Activated naive CD4-positive, alpha-beta T cell treated with anti-CD3 and anti-CD28 coated beads, Interleukin-2, amount 50 U/mL, for 24 hours (primary cell): ENCODE results near the gene SPOPL.
"Not testable (repeated sequence)": the region's sequence is repeated elsewhere in the genome, so short reads cannot be mapped to it uniquely, and the experiment has no call there.

Source experiments
- H3K27ac Mint-ChIP-seq: one replicate; pipeline ENCODE4 v1.8.0; 2021; ENCODE audit warnings: mild to moderate bottlenecking, mixed read lengths
- H3K27me3 Mint-ChIP-seq: one replicate; pipeline ENCODE4 v1.8.0; 2021; ENCODE audit warnings: mixed read lengths
- H3K36me3 Mint-ChIP-seq: one replicate; pipeline ENCODE4 v1.8.0; 2021; ENCODE audit warnings: mixed read lengths
- H3K4me1 Mint-ChIP-seq: one replicate; pipeline ENCODE4 v1.8.0; 2021; ENCODE audit warnings: mixed read lengths
- H3K4me3 Mint-ChIP-seq: one replicate; pipeline ENCODE4 v1.8.0; 2021; ENCODE audit warnings: mild to moderate bottlenecking, mixed read lengths
- H3K9me3 Mint-ChIP-seq: one replicate; pipeline ENCODE4 v1.8.0; 2021; ENCODE audit warnings: mixed read lengths

The SPOPL gene

DNA sequence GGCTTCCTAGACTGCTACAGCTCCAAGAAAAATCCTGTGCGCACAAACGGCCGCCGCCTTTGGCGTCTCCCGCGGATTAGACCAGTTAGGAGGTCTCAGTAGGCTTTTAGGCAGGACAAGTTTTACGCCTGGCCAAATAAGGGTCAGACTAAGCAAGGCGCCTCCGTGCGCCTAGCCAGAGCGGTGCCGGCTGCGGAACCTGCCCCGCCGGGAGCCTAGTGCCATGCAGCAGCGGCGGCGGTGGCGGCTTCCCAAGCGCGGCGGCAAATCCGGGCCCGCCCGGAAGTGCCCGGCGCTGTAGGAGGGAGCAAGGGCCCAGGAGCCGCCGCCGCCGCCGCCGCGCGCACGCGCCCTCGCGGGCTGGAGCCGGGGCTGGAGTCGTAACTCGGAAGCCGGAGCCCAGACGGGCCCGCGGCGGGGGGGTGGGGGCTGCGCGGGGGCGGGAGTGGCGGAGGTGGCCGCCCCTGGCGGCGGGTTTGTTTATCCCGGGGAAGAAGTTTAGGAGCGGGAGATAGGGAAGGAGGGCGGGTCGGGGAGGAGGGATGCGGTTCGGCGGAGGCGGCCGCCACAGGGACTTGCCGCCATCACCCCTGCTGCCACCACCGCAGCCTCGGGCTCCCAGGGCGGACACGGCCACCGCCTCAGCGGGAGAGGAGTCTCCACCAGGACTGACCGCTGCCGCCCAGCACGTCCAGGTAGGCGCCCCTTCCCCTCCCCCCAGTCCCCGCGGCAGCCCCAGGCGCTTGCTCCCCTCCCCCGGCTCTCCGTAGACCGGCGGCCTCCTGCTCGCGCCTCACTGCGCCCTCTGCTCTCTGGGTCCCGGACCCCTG lies at the start of gene SPOPL:
SPOPL (plus strand) TSS at position 346 of the 830 bp plus-strand sequence. CDS start 48,447 bp downstream, outside the sequence.
- Mint-ChIP-seq H3K27me3 (no peaks in the 10 kb centered on the region), H3K4me1 (peaks cover 51% of the 10 kb centered on the region), H3K9me3 (no peaks in the 10 kb centered on the region), H3K27ac (peak within 1 kb of the TSS; percentile 99), H3K4me3 (peak within 1 kb of the TSS; percentile 99), H3K36me3 (peaks cover 6% of the 10 kb centered on the region)

DNA sequence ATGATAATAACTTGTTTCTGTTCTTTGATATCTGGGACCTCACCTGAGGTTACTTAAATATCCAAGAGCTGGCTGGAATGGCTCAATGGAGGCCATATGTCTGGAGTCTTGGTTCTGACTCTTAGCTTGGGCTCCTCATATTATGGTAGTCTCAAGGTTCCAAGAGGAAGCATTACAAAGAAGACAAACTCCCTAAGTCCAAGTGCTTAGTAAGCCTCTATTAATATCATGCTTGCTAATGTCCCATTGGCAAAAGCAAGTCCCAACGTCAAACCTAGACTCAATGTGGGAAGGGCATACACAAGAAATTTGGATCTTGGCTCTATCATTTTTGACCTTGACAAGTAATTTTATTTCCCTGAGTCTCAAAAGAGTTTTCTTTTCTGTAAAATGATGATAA lies 49.2 kb upstream of the SPOPL start:
- H3K4me1 Mint-ChIP-seq: no peaks in the 10 kb centered on the region
- peaks cover 3% of the 10 kb centered on the region for H3K36me3 Mint-ChIP-seq
- H3K9me3 Mint-ChIP-seq: peaks cover 4% of the 10 kb centered on the region
- H3K27ac Mint-ChIP-seq: no peak overlapping the region
- H3K4me3 Mint-ChIP-seq: no peak overlapping the region
- H3K27me3 Mint-ChIP-seq: peaks cover 1% of the 10 kb centered on the region

DNA sequence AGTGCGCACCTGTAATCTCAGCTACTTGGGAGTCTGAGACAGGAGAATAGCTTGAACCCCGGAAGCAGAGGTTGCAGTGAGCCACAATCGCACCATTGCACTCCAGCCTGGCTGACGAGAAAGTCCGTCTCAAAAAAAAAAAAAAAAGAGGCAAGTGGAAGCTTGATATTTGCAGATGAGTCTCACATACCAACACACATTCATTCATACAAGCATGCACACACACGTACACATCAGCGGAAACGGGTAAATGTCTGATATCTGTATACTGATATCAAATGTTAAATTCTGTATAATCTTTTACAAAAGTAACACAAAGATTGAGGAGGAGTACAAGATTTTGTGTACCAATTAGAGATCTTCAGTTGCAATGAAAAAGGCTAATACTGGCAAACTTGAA lies 47.8 kb upstream of the SPOPL start:
- Mint-ChIP-seq H3K9me3 (peaks cover 12% of the 10 kb centered on the region), H3K4me1 (no peaks in the 10 kb centered on the region), H3K27ac (no peak overlapping the region)

DNA sequence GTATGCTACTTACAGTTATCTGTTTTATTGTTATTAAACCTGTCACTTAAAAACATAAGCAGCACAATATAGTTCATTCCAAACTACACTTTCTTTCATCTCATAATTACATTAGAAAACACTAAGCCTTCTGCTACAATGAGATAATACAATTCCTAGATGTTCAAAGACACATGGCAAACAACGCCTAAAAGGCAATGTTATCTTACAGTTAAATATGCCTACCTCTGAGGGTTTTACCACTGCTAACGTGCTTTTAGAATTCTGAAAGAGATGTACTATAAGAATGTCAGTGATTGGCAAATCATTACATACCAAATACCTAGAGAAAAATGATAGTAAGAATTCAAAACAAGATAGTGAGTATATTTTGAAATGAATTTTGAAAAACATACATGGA lies 46.8 kb upstream of the SPOPL start:
- Mint-ChIP-seq H3K4me3 (no peak overlapping the region), H3K4me1 (no peaks in the 10 kb centered on the region), H3K27me3 (peaks cover 1% of the 10 kb centered on the region), H3K36me3 (peaks cover 5% of the 10 kb centered on the region), H3K27ac (no peak overlapping the region), H3K9me3 (peaks cover 14% of the 10 kb centered on the region)

More for the DNA sequence above, 47.8 kb upstream of the SPOPL start:
- H3K36me3 Mint-ChIP-seq: peaks cover 3% of the 10 kb centered on the region
- peaks cover 1% of the 10 kb centered on the region for H3K27me3 Mint-ChIP-seq
- no peak overlapping the region for H3K4me3 Mint-ChIP-seq

GRCh38 chr2:138455275-138455674 lies 46.3 kb upstream of the SPOPL start:
- Mint-ChIP-seq H3K27ac (no peak overlapping the region), H3K4me1 (no peaks in the 10 kb centered on the region), H3K36me3 (peaks cover 5% of the 10 kb centered on the region), H3K9me3 (peaks cover 14% of the 10 kb centered on the region), H3K4me3 (no peak overlapping the region), H3K27me3 (peaks cover 1% of the 10 kb centered on the region)

GRCh38 chr2:138455691-138456090 lies 45.9 kb upstream of the SPOPL start:
- Mint-ChIP-seq H3K27ac (no peak overlapping the region), H3K9me3 (peaks cover 14% of the 10 kb centered on the region), H3K4me3 (no peak overlapping the region), H3K27me3 (peaks cover 1% of the 10 kb centered on the region), H3K4me1 (no peaks in the 10 kb centered on the region), H3K36me3 (peaks cover 5% of the 10 kb centered on the region)

DNA sequence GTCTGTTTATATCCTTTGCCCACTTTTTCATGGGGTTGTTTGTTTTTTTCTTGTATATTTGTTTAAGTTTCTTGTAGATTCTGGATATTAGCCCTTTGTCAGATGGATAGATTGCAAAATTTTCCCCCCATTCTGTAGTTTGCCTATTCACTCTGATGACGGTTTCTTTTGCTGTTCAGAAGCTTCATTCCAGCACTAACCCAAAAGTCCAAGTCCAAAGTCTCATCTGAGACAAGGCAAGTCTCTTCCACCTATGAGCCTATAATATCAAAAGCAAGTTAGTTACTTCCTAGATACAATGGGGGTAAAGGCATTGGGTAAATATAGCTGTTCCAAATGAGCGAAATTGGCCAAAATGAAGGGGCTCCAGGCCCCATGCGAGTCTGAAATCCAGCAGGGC lies 38.9 kb upstream of the SPOPL start:
- not testable (repeated sequence) for H3K4me1 Mint-ChIP-seq, H3K36me3 Mint-ChIP-seq, H3K27me3 Mint-ChIP-seq, H3K4me3 Mint-ChIP-seq, H3K27ac Mint-ChIP-seq
- H3K9me3 Mint-ChIP-seq: peaks cover 11% of the 10 kb centered on the region

- H3K27ac Mint-ChIP-seq: no peak overlapping the region
- no peak overlapping the region for H3K4me3 Mint-ChIP-seq
- no peaks in the 10 kb centered on the region for H3K4me1 Mint-ChIP-seq
- H3K36me3 Mint-ChIP-seq: peaks cover 1% of the 10 kb centered on the region
- no peaks in the 10 kb centered on the region for H3K9me3 Mint-ChIP-seq
- peaks cover 1% of the 10 kb centered on the region for H3K27me3 Mint-ChIP-seq
Measured at GRCh38 chr2:138468617-138469016, 33.0 kb upstream of the SPOPL start.

GRCh38 chr2:138469411-138469810 lies 32.2 kb upstream of the SPOPL start:
- Mint-ChIP-seq H3K9me3 (no peaks in the 10 kb centered on the region), H3K36me3 (no peaks in the 10 kb centered on the region), H3K27ac (no peak overlapping the region), H3K27me3 (no peaks in the 10 kb centered on the region), H3K4me3 (no peak overlapping the region), H3K4me1 (no peaks in the 10 kb centered on the region)

DNA sequence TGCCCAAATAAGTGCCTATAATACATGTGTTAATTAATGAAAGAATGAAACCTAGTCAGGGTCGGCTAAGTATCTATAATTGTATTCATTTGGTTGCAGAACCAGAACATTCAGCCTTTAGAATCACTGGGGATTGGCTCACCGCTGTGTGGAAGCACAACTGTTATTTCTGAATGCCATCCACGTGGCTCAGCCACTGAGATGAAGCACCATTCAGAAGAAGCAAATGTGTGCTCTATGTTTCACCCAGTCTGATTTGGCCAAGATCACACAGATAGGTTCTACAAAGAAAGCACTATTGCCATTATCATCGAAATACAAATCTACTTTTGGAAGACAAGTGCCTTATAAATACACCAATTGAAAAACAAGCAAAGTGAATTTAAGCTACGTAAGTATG lies 30.6 kb upstream of the SPOPL start:
- Mint-ChIP-seq H3K27me3 (no peaks in the 10 kb centered on the region), H3K9me3 (no peaks in the 10 kb centered on the region), H3K27ac (no peak overlapping the region), H3K4me3 (no peak overlapping the region), H3K4me1 (no peaks in the 10 kb centered on the region), H3K36me3 (no peaks in the 10 kb centered on the region)

GRCh38 chr2:138474100-138474825 lies 27.3 kb upstream of the SPOPL start:
- H3K27me3 Mint-ChIP-seq: no peaks in the 10 kb centered on the region
- no peaks in the 10 kb centered on the region for H3K36me3 Mint-ChIP-seq
- H3K9me3 Mint-ChIP-seq: no peaks in the 10 kb centered on the region
- no peaks in the 10 kb centered on the region for H3K4me1 Mint-ChIP-seq
- H3K4me3 Mint-ChIP-seq: no peak overlapping the region
- H3K27ac Mint-ChIP-seq: no peak overlapping the region

- no peak overlapping the region for H3K27ac Mint-ChIP-seq
Measured at GRCh38 chr2:138475277-138475776, 26.2 kb upstream of the SPOPL start.

GRCh38 chr2:138476186-138476585 lies 25.4 kb upstream of the SPOPL start:
- no peaks in the 10 kb centered on the region for H3K27me3 Mint-ChIP-seq
- no peaks in the 10 kb centered on the region for H3K4me1 Mint-ChIP-seq
- no peaks in the 10 kb centered on the region for H3K36me3 Mint-ChIP-seq
- H3K27ac Mint-ChIP-seq: no peak overlapping the region
- no peaks in the 10 kb centered on the region for H3K9me3 Mint-ChIP-seq
- no peak overlapping the region for H3K4me3 Mint-ChIP-seq

More at GRCh38 chr2:138475277-138475776, 26.2 kb upstream of the SPOPL start:
- Mint-ChIP-seq H3K4me1 (no peaks in the 10 kb centered on the region), H3K9me3 (no peaks in the 10 kb centered on the region), H3K4me3 (no peak overlapping the region), H3K27me3 (no peaks in the 10 kb centered on the region), H3K36me3 (no peaks in the 10 kb centered on the region)

- no peaks in the 10 kb centered on the region for H3K4me1 Mint-ChIP-seq
- H3K9me3 Mint-ChIP-seq: no peaks in the 10 kb centered on the region
- no peaks in the 10 kb centered on the region for H3K27me3 Mint-ChIP-seq
- no peak overlapping the region for H3K4me3 Mint-ChIP-seq
- no peak overlapping the region for H3K27ac Mint-ChIP-seq
- no peaks in the 10 kb centered on the region for H3K36me3 Mint-ChIP-seq
Measured at GRCh38 chr2:138476940-138477339, 24.6 kb upstream of the SPOPL start.

- H3K9me3 Mint-ChIP-seq, H3K27me3 Mint-ChIP-seq, H3K4me3 Mint-ChIP-seq, H3K4me1 Mint-ChIP-seq, H3K27ac Mint-ChIP-seq, H3K36me3 Mint-ChIP-seq: not testable (repeated sequence)
Measured at GRCh38 chr2:138482796-138483195, 18.8 kb upstream of the SPOPL start.

GRCh38 chr2:138485019-138485418 lies 16.6 kb upstream of the SPOPL start:
- H3K27me3 Mint-ChIP-seq: peaks cover 2% of the 10 kb centered on the region
- peaks cover 2% of the 10 kb centered on the region for H3K36me3 Mint-ChIP-seq
- no peak overlapping the region for H3K4me3 Mint-ChIP-seq
- H3K9me3 Mint-ChIP-seq: no peaks in the 10 kb centered on the region
- H3K27ac Mint-ChIP-seq: no peak overlapping the region
- H3K4me1 Mint-ChIP-seq: no peaks in the 10 kb centered on the region
